OCI-LY1 (cell line): ENCODE results near the gene SEC16A.

Experiments
- H2AFZ ChIP-seq: fragments of 200-600 bp; sonication (generic), shearing (Covaris generic); 2 replicates; pipeline ENCODE4 v1.6.0; 2014; ENCODE audit warnings: antibody characterized with exemption, mild to moderate bottlenecking, low read length
- H3F3A ChIP-seq: fragments of 200-600 bp; sonication (generic), shearing (Covaris generic); 2 replicates; pipeline ENCODE4 v1.6.0; 2014; ENCODE audit warnings: mild to moderate bottlenecking, antibody characterized with exemption, low read length, moderate library complexity; ENCODE audit not compliant: insufficient read depth
- H3K27ac ChIP-seq: fragments of 200-600 bp; sonication (generic); 2 replicates; pipeline ENCODE4 v1.5.1; 2014; ENCODE audit warnings: low read length, mixed run types, mild to moderate bottlenecking, low read depth; ENCODE audit not compliant: poor library complexity, severe bottlenecking
- H3K27me3 ChIP-seq: fragments of 200-600 bp; sonication (generic); 2 replicates; pipeline ENCODE4 v1.6.0; 2014; ENCODE audit warnings: antibody characterized with exemption, mild to moderate bottlenecking, low read length, moderate library complexity; ENCODE audit not compliant: insufficient read depth
- H3K36me3 ChIP-seq: fragments of 200-600 bp; sonication (generic); 2 replicates; pipeline ENCODE4 v1.6.1; 2014; ENCODE audit warnings: mild to moderate bottlenecking, antibody characterized with exemption, low read length, moderate library complexity, mixed read lengths; ENCODE audit not compliant: insufficient read depth
- H3K4me1 ChIP-seq: fragments of 200-600 bp; sonication (generic); 2 replicates; pipeline ENCODE4 v1.5.1; 2014; ENCODE audit warnings: mild to moderate bottlenecking, low read length, moderate library complexity; ENCODE audit not compliant: insufficient read depth, severe bottlenecking
- H3K4me2 ChIP-seq: fragments of 200-600 bp; sonication (generic), shearing (Covaris generic); 2 replicates; pipeline ENCODE4 v1.6.1; 2014; ENCODE audit warnings: low read length
- H3K4me3 ChIP-seq: fragments of 200-600 bp; sonication (generic); 2 replicates; pipeline ENCODE4 v1.5.1; 2014; ENCODE audit warnings: low read length, low read depth, mild to moderate bottlenecking, mixed read lengths; ENCODE audit not compliant: poor library complexity, severe bottlenecking
- H3K79me2 ChIP-seq: fragments of 200-600 bp; shearing (Covaris generic); 2 replicates; pipeline ENCODE4 v1.6.1; 2016; ENCODE audit warnings: mixed run types, low read length, mixed read lengths; ENCODE audit not compliant: insufficient read depth
- H3K9ac ChIP-seq: fragments of 200-600 bp; sonication (generic), shearing (Covaris generic); 2 replicates; pipeline ENCODE4 v1.6.1; 2014; ENCODE audit warnings: mild to moderate bottlenecking, low read length, mixed read lengths
- H3K9me2 ChIP-seq: fragments of 200-600 bp; sonication (generic), shearing (Covaris generic); 2 replicates; pipeline ENCODE4 v1.6.1; 2014; ENCODE audit warnings: low read depth, mild to moderate bottlenecking, low read length, mixed read lengths
- H3K9me3 ChIP-seq: fragments of 200-600 bp; shearing (Covaris generic); 2 replicates; pipeline ENCODE4 v1.6.1; 2014; ENCODE audit warnings: low read length, mixed read lengths
- H4K20me1 ChIP-seq: fragments of 200-600 bp; sonication (generic), shearing (Covaris generic); 2 replicates; pipeline ENCODE4 v1.6.0; 2016; ENCODE audit warnings: mild to moderate bottlenecking, low read length; ENCODE audit not compliant: insufficient read depth
- CTCF ChIP-seq: fragments of 200-600 bp; sonication (generic), shearing (Covaris generic); IDR thresholded peaks from 2 replicates; pipeline ENCODE4 v1.5.1; 2017; ENCODE audit warnings: mild to moderate bottlenecking, antibody characterized with exemption, low read length, moderate library complexity, mixed read lengths
- EZH2 ChIP-seq: fragments of 200-600 bp; sonication (generic), shearing (Covaris generic); IDR thresholded peaks from 2 replicates; pipeline ENCODE4 v1.8.0; 2017; ENCODE audit warnings: borderline replicate concordance, mixed run types, mild to moderate bottlenecking, antibody characterized with exemption, low read length, moderate library complexity, mixed read lengths

SEC16A gene

GRCh38 chr9:136476369-136477150, 6.3 kb downstream of the SEC16A start:
- Histone ChIP-seq H3K4me2 (no peak overlapping the region), H3K4me3 (no peak overlapping the region), H3K27ac (no peak overlapping the region), H3K9me2 (no peaks in the 10 kb centered on the region), H2AFZ (no peak overlapping the region), H3K27me3 (no peaks in the 10 kb centered on the region), H3K36me3 (peaks cover 71% of the 10 kb centered on the region), H3K79me2 (peaks cover 29% of the 10 kb centered on the region), H3K4me1 (peaks cover 4% of the 10 kb centered on the region), H3K9ac (no peak overlapping the region), H3F3A (no peaks in the 10 kb centered on the region), H3K9me3 (no peaks in the 10 kb centered on the region), H4K20me1 (no peaks in the 10 kb centered on the region)
- TF ChIP-seq EZH2, result no peak
- TF ChIP-seq CTCF, result no peak

- no peak overlapping the region for H3K9ac ChIP-seq
- H3K79me2 ChIP-seq, result peaks cover 18% of the 10 kb centered on the region
- no peak overlapping the region for H3K4me3 ChIP-seq
- H3K9me3 ChIP-seq, result no peaks in the 10 kb centered on the region
- H3K9me2 ChIP-seq, result no peaks in the 10 kb centered on the region
- H4K20me1 ChIP-seq, result no peaks in the 10 kb centered on the region
- no peaks in the 10 kb centered on the region for H3K27me3 ChIP-seq
- TF ChIP-seq CTCF (no peak), EZH2 (no peak)
- no peaks in the 10 kb centered on the region for H3K4me1 ChIP-seq
- no peaks in the 10 kb centered on the region for H3F3A ChIP-seq
- H3K36me3 ChIP-seq, result peaks cover 84% of the 10 kb centered on the region
- H3K4me2 ChIP-seq, result no peak overlapping the region
- H3K27ac ChIP-seq, result no peak overlapping the region
- no peak overlapping the region for H2AFZ ChIP-seq
Measured at GRCh38 chr9:136474974-136475865, 7.6 kb downstream of the SEC16A start.

GRCh38 chr9:136474021-136474640, 8.7 kb downstream of the SEC16A start:
- Histone ChIP-seq H2AFZ (no peak overlapping the region), H3K9me2 (no peaks in the 10 kb centered on the region), H3K36me3 (peaks cover 91% of the 10 kb centered on the region), H3F3A (no peaks in the 10 kb centered on the region), H3K4me3 (no peak overlapping the region), H3K79me2 (peaks cover 12% of the 10 kb centered on the region), H3K4me2 (no peak overlapping the region), H3K4me1 (no peaks in the 10 kb centered on the region), H3K9me3 (no peaks in the 10 kb centered on the region), H3K27ac (no peak overlapping the region), H3K27me3 (no peaks in the 10 kb centered on the region), H4K20me1 (no peaks in the 10 kb centered on the region), H3K9ac (no peak overlapping the region)
- TF ChIP-seq CTCF (no peak), EZH2 (no peak)
